BJ (cell line): ENCODE results near the gene RANBP3L. TPM values are rescaled to one million over a fixed set of nuclear protein-coding genes. Genes with fewer than 3 reads are reported as not detected.

Experiments used
- CTCF ChIA-PET: fragments of 350-600 bp; formaldehyde crosslinking; extraction: SDS; loops from one replicate; lab custom pipeline; 2021; ENCODE audit warnings: antibody characterized with exemption, inconsistent platforms; lab: Yijun Ruan, JAX
- POLR2A ChIA-PET: fragments of 300-600 bp; sonication (Branson Sonifier 250); formaldehyde crosslinking; extraction: SDS; loops from one replicate; lab custom pipeline; 2021; ENCODE audit warnings: antibody characterized with exemption; lab: Charles Lee
- DNase-seq: peaks from one replicate; pipeline ENCODE4 v3.0.0-alpha.2; 2011; ENCODE audit warnings: low read depth
- H3K27me3 ChIP-seq: 2 replicates; pipeline ENCODE4 v1.6.0; 2011; ENCODE audit warnings: low read length; ENCODE audit not compliant: control insufficient read depth, insufficient read depth
- H3K36me3 ChIP-seq: 2 replicates; pipeline ENCODE4 v1.5.1; 2011; ENCODE audit warnings: low read length; ENCODE audit not compliant: control insufficient read depth, insufficient read depth
- H3K4me3 ChIP-seq: 2 replicates; pipeline ENCODE4 v1.5.1; 2011; ENCODE audit warnings: low read depth, mild to moderate bottlenecking, control low read depth, low read length
- polyA plus RNA-seq: library from polyadenylated mRNA; depleted of rRNA; stranded (reverse); fragments of >200 nt; gene quantifications from 2 replicates; pipeline ENCODE4 v1.2.3, GENCODE V29; 2011
- TF ChIP-seq, protein P1 (sequence below): IDR thresholded peaks from 2 replicates; pipeline ENCODE4 v1.5.1; 2011; ENCODE audit warnings: low read depth, mild to moderate bottlenecking, control low read depth, inconsistent platforms, low read length, moderate library complexity; ENCODE audit not compliant: insufficient read depth

The RANBP3L gene
- polyA plus RNA-seq, 1 experiment: not detected

DNA sequence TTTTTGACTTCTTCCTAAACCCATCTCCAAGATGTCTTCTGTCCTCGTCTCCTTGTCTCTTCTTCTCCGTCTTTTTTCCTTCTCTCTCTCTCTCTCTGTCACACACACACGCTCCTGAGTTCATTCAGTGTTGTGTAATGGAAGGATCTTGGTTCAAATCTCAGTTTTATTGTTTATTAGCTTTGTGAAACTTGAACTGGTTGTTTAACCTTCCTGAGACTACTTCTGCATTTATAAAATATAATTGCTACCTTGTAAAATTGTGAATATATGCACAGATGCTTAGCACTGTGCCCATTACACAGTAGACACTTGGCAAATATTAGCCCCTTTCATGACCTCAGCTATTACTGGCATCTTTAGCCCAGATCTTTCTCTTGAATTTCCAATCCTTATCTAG is 57.6 kb downstream of the RANBP3L start:
- Histone ChIP-seq H3K4me3 (no peak overlapping the region), H3K27me3 (no peaks in the 10 kb centered on the region), H3K36me3 (no peaks in the 10 kb centered on the region)
- no peak for DNase-seq
- TF ChIP-seq, protein P1, sequence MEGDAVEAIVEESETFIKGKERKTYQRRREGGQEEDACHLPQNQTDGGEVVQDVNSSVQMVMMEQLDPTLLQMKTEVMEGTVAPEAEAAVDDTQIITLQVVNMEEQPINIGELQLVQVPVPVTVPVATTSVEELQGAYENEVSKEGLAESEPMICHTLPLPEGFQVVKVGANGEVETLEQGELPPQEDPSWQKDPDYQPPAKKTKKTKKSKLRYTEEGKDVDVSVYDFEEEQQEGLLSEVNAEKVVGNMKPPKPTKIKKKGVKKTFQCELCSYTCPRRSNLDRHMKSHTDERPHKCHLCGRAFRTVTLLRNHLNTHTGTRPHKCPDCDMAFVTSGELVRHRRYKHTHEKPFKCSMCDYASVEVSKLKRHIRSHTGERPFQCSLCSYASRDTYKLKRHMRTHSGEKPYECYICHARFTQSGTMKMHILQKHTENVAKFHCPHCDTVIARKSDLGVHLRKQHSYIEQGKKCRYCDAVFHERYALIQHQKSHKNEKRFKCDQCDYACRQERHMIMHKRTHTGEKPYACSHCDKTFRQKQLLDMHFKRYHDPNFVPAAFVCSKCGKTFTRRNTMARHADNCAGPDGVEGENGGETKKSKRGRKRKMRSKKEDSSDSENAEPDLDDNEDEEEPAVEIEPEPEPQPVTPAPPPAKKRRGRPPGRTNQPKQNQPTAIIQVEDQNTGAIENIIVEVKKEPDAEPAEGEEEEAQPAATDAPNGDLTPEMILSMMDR: no peak
- CTCF ChIA-PET: interaction anchor here (0.5 to 1.9 kb wide), 2 partner anchors 11 to 35 kb away, joined by 3 to 7 read pairs; no protein-coding TSS in a partner anchor
- POLR2A ChIA-PET: no interaction called here

DNA sequence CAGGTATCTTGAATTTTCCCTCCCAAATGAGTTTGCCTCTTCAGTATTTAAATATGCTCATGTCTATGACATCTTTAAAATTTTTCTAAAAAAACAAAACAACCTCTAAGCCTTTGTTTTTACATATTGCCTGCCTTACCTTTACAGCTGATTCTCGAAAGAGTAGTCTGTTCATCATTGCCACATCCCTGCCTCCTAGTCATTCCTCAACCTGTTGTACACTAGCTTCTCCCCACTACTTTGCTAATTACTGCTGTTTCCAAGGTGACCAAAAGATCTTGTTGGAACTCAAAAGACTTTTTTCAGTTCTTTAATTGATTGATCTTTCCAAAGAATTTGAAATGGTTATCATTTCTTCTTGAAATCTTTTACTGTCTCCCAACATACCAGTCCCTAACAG is 58.0 kb downstream of the RANBP3L start:
- H3K36me3 ChIP-seq: no peaks in the 10 kb centered on the region
- H3K4me3 ChIP-seq: no peak overlapping the region
- no peak for DNase-seq
- H3K27me3 ChIP-seq: no peaks in the 10 kb centered on the region
- POLR2A ChIA-PET: interaction anchor here (0.6 kb wide), 1 partner anchor 298 kb away, joined by 3 read pairs; no protein-coding TSS in a partner anchor
- TF ChIP-seq, protein P1: no peak
- CTCF ChIA-PET: interaction anchor here (0.5 to 1.9 kb wide), 4 partner anchors 12 to 770 kb away, joined by 3 to 7 read pairs (median 3); no protein-coding TSS in a partner anchor

DNA sequence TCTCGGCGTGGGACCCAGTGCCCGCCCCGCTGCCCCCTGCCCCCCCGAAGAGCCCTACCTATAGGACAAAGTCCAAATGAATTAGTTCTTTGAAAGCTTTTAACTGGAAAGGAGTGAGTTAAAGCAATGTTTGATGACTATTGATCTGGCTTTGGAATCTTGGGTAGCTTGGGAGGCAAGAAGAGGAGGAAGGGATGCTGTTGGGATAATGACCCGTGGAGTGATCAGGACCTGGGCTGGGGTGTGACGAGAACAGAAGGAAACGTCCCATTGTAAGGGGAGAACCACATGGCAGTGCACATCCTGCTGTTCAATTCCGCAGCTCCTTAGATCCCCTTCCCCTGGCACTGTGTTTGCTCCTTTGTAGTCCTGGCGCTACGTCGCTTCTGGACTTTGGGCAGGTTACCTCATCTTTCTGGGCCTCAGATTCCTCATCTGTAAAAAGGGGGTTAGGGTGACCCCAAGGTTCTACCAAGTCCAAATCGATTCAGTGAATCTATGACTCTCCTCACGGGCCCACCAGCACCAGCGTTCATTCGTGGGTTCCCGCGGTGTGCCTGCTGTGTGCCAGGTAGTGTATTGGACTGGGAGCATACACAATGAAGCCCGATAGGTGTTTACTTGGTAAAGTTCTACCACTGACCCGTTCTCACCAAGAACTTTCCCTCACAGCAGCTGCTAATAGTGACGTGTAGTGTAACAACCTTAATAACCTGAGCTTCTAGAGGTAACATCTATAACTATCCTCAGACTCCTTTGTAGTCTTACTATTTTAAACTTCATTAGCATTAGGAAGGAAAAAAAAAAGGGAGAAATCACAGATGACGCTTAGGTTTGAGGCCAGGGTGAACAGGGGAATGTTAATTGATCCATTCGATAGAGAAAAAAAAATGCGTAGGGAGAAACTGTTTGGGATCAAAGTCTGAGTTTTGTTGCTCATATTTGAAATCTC is 58.9 kb downstream of the RANBP3L start:
- POLR2A ChIA-PET: interaction anchor here (0.6 kb wide), 1 partner anchor 298 kb away, joined by 3 read pairs; no protein-coding TSS in a partner anchor
- Histone ChIP-seq H3K36me3 (no peaks in the 10 kb centered on the region), H3K27me3 (no peaks in the 10 kb centered on the region), H3K4me3 (peak overlapping the region; percentile 69)
- TF ChIP-seq, protein P1: no peak
- no peak for DNase-seq
- CTCF ChIA-PET: interaction anchor here (0.9 to 1.9 kb wide), 8 partner anchors 8 to 450 kb away, joined by 3 to 8 read pairs (median 4); no protein-coding TSS in a partner anchor

DNA sequence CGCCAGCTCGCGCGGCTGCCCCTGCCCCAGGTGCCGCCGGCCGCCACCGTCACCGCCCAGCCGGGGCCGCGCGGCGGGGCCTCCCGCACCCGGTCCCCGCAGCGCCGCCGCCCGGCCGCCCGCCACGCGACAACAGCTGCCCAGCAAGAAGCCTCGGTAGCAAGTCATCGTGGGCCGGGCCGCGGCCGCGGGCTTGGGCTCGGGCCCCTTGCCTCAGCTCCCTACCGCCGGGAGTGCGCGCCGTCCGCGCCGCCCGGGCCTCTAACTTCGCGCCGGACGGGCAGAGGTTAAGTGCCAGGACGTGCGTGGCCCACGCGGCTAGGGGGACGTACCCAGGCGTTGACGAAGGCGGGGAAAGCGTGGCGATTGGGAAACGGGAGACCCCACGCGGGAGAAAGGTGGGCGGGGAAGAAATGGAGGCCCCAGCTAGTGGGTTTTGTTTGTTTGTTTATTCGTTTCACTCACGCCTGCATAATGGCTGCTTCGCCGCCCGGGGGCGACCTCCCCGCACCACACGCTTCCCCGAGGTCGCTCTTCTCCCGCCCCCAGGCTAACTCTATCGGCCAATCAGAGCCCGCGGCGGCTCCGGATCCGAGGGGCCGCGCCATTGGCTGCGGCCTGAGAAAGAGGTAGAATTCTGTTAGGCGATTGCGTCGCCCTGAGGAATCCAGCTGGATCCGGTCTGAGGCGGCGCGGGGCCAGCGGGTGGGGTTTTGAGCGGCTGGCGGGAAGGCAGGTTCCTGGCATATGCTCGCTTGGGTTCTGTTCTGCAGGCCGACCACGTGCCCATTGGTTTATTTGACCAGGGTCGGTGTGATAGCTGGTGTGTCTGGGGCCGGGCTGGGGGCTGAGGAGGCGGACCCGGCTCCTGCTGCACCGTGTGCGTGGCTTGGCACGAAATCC is 59.8 kb downstream of the RANBP3L start, which contains the start of gene NADK2:
Gene NADK2, minus strand, starts transcription at position 295 of the 903 bp plus-strand sequence. Its CDS starts 127 bp downstream, at position 168.
- peak; percentile 81 for DNase-seq
- Histone ChIP-seq H3K36me3 (no peaks in the 10 kb centered on the region), H3K27me3 (no peaks in the 10 kb centered on the region), H3K4me3 (peak within 1 kb of the TSS; percentile 69)
- TF ChIP-seq, protein P1: peak; percentile 68
- ChIA-PET POLR2A (interaction anchor here (0.6 kb wide), 2 partner anchors 44 to 110 kb away, joined by 3 read pairs; no protein-coding TSS in a partner anchor), CTCF (interaction anchor here (0.6 to 1.9 kb wide), 20 partner anchors 9 to 451 kb away, joined by 3 to 12 read pairs (median 3); no protein-coding TSS in a partner anchor)
